Parathyroid adenoma (tissue), 2 donors: Measurements from ENCODE around the gene MEN1.

Experiments
- H2AFZ ChIP-seq: fragments of 300-600 bp; sonication (generic); one replicate; pipeline ENCODE4 v1.7.0; 2017; ENCODE audit warnings: antibody characterized with exemption, mild to moderate bottlenecking
- H3K27ac ChIP-seq: fragments of 300-600 bp; sonication (generic); one replicate; pipeline ENCODE4 v1.7.0; 2017
- H3K27me3 ChIP-seq: fragments of 300-600 bp; sonication (generic); one replicate; pipeline ENCODE4 v1.7.0; 2017; ENCODE audit warnings: low read length; ENCODE audit not compliant: control insufficient read depth, insufficient read depth
- H3K36me3 ChIP-seq: fragments of 300-600 bp; sonication (generic); one replicate; pipeline ENCODE4 v1.7.0; 2017; ENCODE audit warnings: low read length; ENCODE audit not compliant: control insufficient read depth, insufficient read depth
- H3K4me1 ChIP-seq: fragments of 300-600 bp; sonication (generic); one replicate; pipeline ENCODE4 v1.7.0; 2017; ENCODE audit warnings: control low read depth
- H3K4me2 ChIP-seq: fragments of 300-600 bp; sonication (generic); one replicate; pipeline ENCODE4 v1.7.0; 2017; ENCODE audit warnings: low read length
- H3K4me3 ChIP-seq: fragments of 300-600 bp; sonication (generic); one replicate; pipeline ENCODE4 v1.7.0; 2017; ENCODE audit warnings: low read depth, low read length
- H3K79me2 ChIP-seq: fragments of 300-600 bp; sonication (generic); one replicate; pipeline ENCODE4 v1.7.0; 2017; ENCODE audit warnings: control low read depth
- H3K9ac ChIP-seq: fragments of 300-600 bp; sonication (generic); one replicate; pipeline ENCODE4 v1.7.0; 2017; ENCODE audit warnings: mild to moderate bottlenecking
- H3K9me3 ChIP-seq: fragments of 300-600 bp; sonication (generic); one replicate; pipeline ENCODE4 v1.7.0; 2017; ENCODE audit warnings: low read length; ENCODE audit not compliant: control insufficient read depth
- TF ChIP-seq, protein P1 (sequence below): fragments of 300-600 bp; sonication (generic); IDR thresholded peaks from one replicate; pipeline ENCODE4 v1.7.0; 2017; ENCODE audit warnings: antibody characterized with exemption, mild to moderate bottlenecking
- donor health status: primary hyperparathyroidism.

The MEN1 gene

DNA sequence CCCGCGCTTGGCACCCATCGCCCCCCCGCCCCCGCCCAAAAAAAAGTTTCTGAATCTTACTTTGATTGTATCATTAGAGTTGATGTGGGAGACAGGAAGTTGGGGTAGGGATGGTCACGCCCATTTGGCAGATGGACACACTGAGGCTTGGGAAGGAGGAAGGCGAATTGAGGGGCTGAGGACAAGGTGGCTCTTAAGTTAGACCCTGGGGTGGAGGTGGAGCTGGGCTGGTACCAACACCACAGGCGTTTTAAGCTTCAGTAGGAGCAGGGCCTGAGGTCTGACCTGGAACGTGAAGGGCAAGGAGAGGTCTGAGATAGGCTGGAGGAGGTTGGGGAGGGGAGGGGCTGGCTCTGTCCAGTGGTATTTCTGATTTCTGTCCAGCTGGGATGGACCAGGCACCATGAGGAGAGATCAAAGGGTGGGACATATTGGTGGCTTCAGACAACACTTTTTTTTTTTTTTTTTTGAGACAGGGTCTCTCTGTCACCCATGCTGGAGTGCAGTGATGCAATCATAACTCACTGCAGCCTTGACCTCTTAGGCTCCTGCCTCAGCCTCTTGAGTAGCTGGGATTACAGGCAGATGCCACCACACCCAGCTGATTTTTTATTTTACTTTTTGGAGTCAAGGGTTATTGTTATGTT, 34.9 kb upstream of the MEN1 start:
- H3K27ac ChIP-seq = peak overlapping the region; percentile 56
- H2AFZ ChIP-seq = peak overlapping the region; percentile 75
- no peaks in the 10 kb centered on the region for H3K36me3 ChIP-seq
- no peaks in the 10 kb centered on the region for H3K9me3 ChIP-seq
- TF ChIP-seq, protein P1, sequence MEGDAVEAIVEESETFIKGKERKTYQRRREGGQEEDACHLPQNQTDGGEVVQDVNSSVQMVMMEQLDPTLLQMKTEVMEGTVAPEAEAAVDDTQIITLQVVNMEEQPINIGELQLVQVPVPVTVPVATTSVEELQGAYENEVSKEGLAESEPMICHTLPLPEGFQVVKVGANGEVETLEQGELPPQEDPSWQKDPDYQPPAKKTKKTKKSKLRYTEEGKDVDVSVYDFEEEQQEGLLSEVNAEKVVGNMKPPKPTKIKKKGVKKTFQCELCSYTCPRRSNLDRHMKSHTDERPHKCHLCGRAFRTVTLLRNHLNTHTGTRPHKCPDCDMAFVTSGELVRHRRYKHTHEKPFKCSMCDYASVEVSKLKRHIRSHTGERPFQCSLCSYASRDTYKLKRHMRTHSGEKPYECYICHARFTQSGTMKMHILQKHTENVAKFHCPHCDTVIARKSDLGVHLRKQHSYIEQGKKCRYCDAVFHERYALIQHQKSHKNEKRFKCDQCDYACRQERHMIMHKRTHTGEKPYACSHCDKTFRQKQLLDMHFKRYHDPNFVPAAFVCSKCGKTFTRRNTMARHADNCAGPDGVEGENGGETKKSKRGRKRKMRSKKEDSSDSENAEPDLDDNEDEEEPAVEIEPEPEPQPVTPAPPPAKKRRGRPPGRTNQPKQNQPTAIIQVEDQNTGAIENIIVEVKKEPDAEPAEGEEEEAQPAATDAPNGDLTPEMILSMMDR = no peak
- H3K9ac ChIP-seq = no peak overlapping the region
- no peaks in the 10 kb centered on the region for H3K79me2 ChIP-seq
- H3K4me3 ChIP-seq = peak overlapping the region; percentile 40
- peak overlapping the region; percentile 66 for H3K4me2 ChIP-seq
- H3K27me3 ChIP-seq = no peaks in the 10 kb centered on the region
- no peaks in the 10 kb centered on the region for H3K4me1 ChIP-seq

DNA sequence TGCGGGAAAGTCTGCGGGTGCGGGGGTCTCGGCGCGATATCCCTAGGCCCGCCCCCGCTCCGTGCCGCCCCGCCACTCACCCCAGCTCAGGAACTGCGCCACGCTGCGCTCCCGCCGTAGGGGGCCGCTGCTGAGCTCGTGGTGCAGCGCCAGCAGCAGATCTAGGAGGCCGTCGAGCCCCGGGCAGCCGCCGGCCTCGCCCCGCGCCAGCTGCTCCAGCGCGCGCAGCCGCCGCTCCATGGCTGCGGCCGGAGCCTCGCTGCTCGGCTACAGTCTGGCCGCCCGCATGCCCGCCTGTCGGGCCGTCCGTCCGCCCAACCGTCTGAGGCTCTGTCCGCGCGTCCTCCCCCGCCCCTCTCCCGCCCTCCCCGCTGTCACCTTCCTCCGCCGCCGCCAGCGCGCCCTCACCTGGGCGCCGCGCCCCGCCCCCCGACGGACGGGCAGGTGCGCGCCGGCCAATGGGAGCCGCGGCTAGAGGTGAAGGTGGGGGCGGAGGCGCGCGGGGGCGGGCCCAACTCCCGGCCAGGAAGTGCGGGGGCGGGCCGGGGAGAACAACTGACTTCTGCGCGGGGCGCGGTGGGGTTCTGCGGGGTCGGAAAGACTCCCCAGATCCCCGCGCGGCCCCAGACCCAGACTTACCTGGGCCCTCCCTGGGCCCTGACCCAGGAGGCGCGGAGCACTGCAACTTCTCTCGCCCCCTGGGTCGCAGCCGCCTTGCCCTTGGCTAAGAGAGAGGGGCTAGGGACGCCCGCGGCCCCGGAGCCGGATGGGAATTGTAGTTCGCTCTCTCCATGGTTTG, 34.2 kb upstream of the MEN1 start, which contains the start of gene CDC42BPG:
Gene CDC42BPG, minus strand, starts transcription at position 324 of the 799 bp plus-strand sequence. Its CDS starts 84 bp downstream, at position 240.
- Histone ChIP-seq H3K36me3 (no peaks in the 10 kb centered on the region), H3K79me2 (no peaks in the 10 kb centered on the region), H3K27ac (peak within 1 kb of the TSS; percentile 56), H3K9me3 (no peaks in the 10 kb centered on the region), H3K4me2 (peak within 1 kb of the TSS; percentile 68), H3K4me1 (no peaks in the 10 kb centered on the region), H3K27me3 (no peaks in the 10 kb centered on the region), H3K4me3 (peak within 1 kb of the TSS; percentile 54), H2AFZ (peak within 1 kb of the TSS; percentile 75), H3K9ac (no peak within 1 kb of the TSS)
- TF ChIP-seq, protein P1 = peak; percentile 36

DNA sequence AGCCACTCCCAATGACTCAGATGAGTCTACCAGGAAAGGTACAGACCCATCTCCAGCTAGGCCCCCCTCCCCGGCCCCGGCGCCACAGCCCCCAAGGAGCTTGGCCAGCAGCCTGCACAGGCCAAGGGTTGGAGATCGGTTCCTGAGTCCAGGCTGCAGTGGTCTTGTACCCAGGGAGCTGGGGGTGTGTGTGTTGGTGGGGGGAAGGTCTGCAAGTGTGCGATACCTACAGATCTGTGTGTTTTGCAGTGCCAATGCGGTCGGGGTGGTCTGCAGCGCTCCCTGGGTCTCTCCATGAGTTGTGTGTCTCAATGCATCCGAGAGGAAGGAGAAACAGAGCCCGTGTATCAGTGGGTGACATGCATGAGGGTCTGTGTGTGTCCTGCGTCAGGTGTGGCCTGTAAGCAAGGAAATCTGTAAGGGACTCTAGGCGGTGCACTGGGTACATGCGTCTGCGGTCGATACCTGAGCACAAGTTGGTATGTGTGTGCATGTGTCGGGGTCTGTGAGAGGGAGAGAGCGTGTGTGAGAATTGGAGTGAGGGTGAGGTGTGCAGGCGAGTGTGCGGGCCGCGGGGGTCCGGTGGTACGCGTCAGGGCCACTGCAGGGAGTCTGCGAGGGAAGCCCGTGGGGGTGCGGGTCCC, 33.5 kb upstream of the MEN1 start:
- Histone ChIP-seq H3K9me3 (no peaks in the 10 kb centered on the region), H3K4me3 (peak overlapping the region; percentile 54), H3K4me1 (no peaks in the 10 kb centered on the region), H3K27ac (peak overlapping the region; percentile 36), H3K9ac (no peak overlapping the region), H3K27me3 (no peaks in the 10 kb centered on the region), H3K36me3 (no peaks in the 10 kb centered on the region), H2AFZ (peak overlapping the region; percentile 75), H3K79me2 (no peaks in the 10 kb centered on the region), H3K4me2 (peak overlapping the region; percentile 68)
- TF ChIP-seq, protein P1 = no peak

DNA sequence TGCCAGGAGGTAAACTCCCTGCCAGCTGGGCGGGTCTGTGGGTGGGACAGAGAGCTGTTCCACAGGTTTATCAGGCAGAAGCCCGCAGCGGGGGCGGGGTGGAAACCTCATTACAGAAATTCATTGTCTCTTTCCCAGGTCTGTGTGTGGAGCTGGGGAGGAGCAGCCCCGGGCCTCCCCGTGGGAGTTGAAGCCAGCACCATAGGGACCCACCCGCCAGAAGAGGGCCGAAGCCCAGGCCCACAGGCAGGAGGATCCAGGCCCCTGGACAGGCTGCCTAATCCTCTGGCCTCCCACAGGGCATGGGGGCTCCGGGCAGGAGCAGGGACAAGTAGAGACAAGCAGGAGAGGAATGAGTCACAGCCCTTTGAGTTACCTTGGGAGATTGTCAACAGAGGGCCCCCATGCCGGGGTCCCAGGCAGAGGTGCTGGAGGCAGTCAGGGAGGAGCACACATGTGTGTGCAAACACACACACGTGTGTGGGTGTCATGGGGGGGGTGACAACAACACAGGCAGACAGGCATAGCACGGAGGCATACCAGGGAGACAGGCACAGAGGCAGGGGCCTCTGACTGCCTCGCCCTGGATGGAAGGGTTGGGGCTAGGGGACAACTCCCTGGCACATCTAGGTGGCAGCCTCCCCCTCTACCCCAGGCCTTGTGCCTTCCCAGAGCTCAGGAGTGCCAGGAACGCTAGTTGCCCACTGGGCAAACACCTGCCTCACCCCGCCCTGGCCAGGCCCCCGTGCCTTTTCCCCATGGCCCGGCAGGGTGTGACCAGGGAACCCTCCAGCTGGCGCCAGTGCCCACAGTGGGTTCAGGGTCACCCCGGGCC, 32.7 kb upstream of the MEN1 start:
- Histone ChIP-seq H3K27ac (peak overlapping the region; percentile 19), H3K4me1 (no peaks in the 10 kb centered on the region), H3K4me3 (peak overlapping the region; percentile 54), H3K9ac (no peak overlapping the region), H2AFZ (no peak overlapping the region), H3K4me2 (peak overlapping the region; percentile 68), H3K36me3 (no peaks in the 10 kb centered on the region), H3K9me3 (no peaks in the 10 kb centered on the region), H3K79me2 (no peaks in the 10 kb centered on the region), H3K27me3 (no peaks in the 10 kb centered on the region)
- TF ChIP-seq, protein P1 = no peak
